HEK293 (cell line): ENCODE measurements around the gene SLC5A4.
"Not testable (repeated sequence)": the region's sequence is repeated elsewhere in the genome, so short reads cannot be mapped to it uniquely, and the experiment has no call there.

Experiments
- CTCF ChIP-seq: fragments of 450-650 bp; formaldehyde crosslinking; IDR thresholded peaks from 2 replicates; pipeline ENCODE4 v1.5.1; 2016; ENCODE audit warnings: missing biosample characterization, missing genetic modification characterization
- MZF1 ChIP-seq: fragments of 450-650 bp; formaldehyde crosslinking; IDR thresholded peaks from 2 replicates; pipeline ENCODE4 v1.5.1; 2017; ENCODE audit warnings: missing biosample characterization, missing genetic modification characterization, borderline replicate concordance
- PBX3 ChIP-seq: sonication (generic); formaldehyde crosslinking; IDR thresholded peaks from 2 replicates; pipeline ENCODE4 v1.8.1; 2022; ENCODE audit warnings: mild to moderate bottlenecking, moderate library complexity, missing genetic modification reagents
- PRDM10 ChIP-seq: fragments of 450-650 bp; formaldehyde crosslinking; IDR thresholded peaks from 2 replicates; pipeline ENCODE4 v1.5.1; 2016; ENCODE audit warnings: missing biosample characterization, missing genetic modification characterization
- REST ChIP-seq: fragments of 450-650 bp; formaldehyde crosslinking; IDR thresholded peaks from 2 replicates; pipeline ENCODE4 v1.5.1; 2016; ENCODE audit warnings: missing biosample characterization, missing genetic modification characterization
- ZBTB49 ChIP-seq: fragments of 450-650 bp; formaldehyde crosslinking; IDR thresholded peaks from 2 replicates; pipeline ENCODE4 v1.5.1; 2016; ENCODE audit warnings: missing biosample characterization, missing genetic modification characterization, low read depth
- ZEB2 ChIP-seq: fragments of 450-650 bp; formaldehyde crosslinking; IDR thresholded peaks from 2 replicates; pipeline ENCODE4 v1.5.1; 2016; ENCODE audit warnings: missing biosample characterization, missing genetic modification characterization
- ZNF146 ChIP-seq: fragments of 450-650 bp; formaldehyde crosslinking; IDR thresholded peaks from 2 replicates; pipeline ENCODE4 v1.5.1; 2016; ENCODE audit warnings: missing biosample characterization, missing genetic modification characterization
- ZNF214 ChIP-seq: fragments of 450-650 bp; formaldehyde crosslinking; IDR thresholded peaks from 2 replicates; pipeline ENCODE4 v1.5.1; 2017; ENCODE audit warnings: missing biosample characterization, mild to moderate bottlenecking, missing genetic modification characterization, borderline replicate concordance
- ZNF274 ChIP-seq, 2 experiments: fragments of 200-500 bp in 1 of 2; fragments of 450-650 bp in 1 of 2; sonication (Bioruptor generic) in 1 of 2; formaldehyde crosslinking in 1 of 2; IDR thresholded peaks; 2 replicates each; pipeline versions ENCODE4 v1.5.1 to v1.6.1; 2014 to 2016; ENCODE audit warnings: borderline replicate concordance in 1 of 2, inconsistent platforms in 1 of 2, low read length in 1 of 2, missing biosample characterization in 1 of 2, missing genetic modification characterization in 1 of 2
- ZNF423 ChIP-seq: fragments of 450-650 bp; formaldehyde crosslinking; IDR thresholded peaks from 2 replicates; pipeline ENCODE4 v1.5.1; 2016; ENCODE audit warnings: missing biosample characterization, missing genetic modification characterization
- ZNF596 ChIP-seq: fragments of 450-650 bp; IDR thresholded peaks from 2 replicates; pipeline ENCODE4 v1.5.0; 2018; ENCODE audit warnings: missing biosample characterization, mild to moderate bottlenecking, missing genetic modification characterization, moderate library complexity
- ZSCAN30 ChIP-seq: fragments of 450-650 bp; IDR thresholded peaks from 2 replicates; pipeline ENCODE4 v1.5.1; 2018; ENCODE audit warnings: missing biosample characterization, mild to moderate bottlenecking, missing genetic modification characterization, moderate library complexity

- not testable (repeated sequence) for TF ChIP-seq ZNF274 (IDR thresholded peaks at IDR 0.05; ENCODE audit: low read length); ZNF274 (tag by site-specific recombination; IDR thresholded peaks at IDR 0.05; ENCODE audit: borderline replicate concordance); ZNF146 (tag by site-specific recombination); ZNF423 (tag by site-specific recombination); CTCF (tag by site-specific recombination); ZBTB49 (tag by site-specific recombination); ZEB2 (tag by site-specific recombination); REST (tag by site-specific recombination); MZF1; PRDM10; ZSCAN30; ZNF596; ZNF214; PBX3 (CRISPR knock-in tag)
Measured at GRCh38 chr22:32293921-32294320, 38.8 kb upstream of the SLC5A4 start.
